ENCODE measurements around the gene PRDM16. TPM values are rescaled to one million over a fixed set of nuclear protein-coding genes. Genes with fewer than 3 reads are reported as not detected.

Gene PRDM16
- total RNA-seq, 1 donor: 6.5 TPM

- Histone ChIP-seq H3K27me3 (ENCODE audit: insufficient read depth, low read length) (no peaks in the 10 kb centered on the region), H3K27ac (ENCODE audit: low read depth, low read length) (no peak overlapping the region), H3K36me3 (ENCODE audit: insufficient read depth, low read length) (no peaks in the 10 kb centered on the region), H3K4me3 (ENCODE audit: insufficient read depth, low read length) (no peak overlapping the region), H3K4me1 (ENCODE audit: insufficient read depth, low read length) (no peaks in the 10 kb centered on the region), H3K79me2 (ENCODE audit: insufficient read depth, low read length) (no peaks in the 10 kb centered on the region), H3K4me2 (ENCODE audit: insufficient read depth, low read length) (no peak overlapping the region), H3K9me3 (ENCODE audit: low read depth, low read length) (no peaks in the 10 kb centered on the region), H4K20me1 (ENCODE audit: insufficient read depth, low read length) (peaks cover 6% of the 10 kb centered on the region), H2AFZ (ENCODE audit: low read length) (no peak overlapping the region)
- TF ChIP-seq, protein P1, sequence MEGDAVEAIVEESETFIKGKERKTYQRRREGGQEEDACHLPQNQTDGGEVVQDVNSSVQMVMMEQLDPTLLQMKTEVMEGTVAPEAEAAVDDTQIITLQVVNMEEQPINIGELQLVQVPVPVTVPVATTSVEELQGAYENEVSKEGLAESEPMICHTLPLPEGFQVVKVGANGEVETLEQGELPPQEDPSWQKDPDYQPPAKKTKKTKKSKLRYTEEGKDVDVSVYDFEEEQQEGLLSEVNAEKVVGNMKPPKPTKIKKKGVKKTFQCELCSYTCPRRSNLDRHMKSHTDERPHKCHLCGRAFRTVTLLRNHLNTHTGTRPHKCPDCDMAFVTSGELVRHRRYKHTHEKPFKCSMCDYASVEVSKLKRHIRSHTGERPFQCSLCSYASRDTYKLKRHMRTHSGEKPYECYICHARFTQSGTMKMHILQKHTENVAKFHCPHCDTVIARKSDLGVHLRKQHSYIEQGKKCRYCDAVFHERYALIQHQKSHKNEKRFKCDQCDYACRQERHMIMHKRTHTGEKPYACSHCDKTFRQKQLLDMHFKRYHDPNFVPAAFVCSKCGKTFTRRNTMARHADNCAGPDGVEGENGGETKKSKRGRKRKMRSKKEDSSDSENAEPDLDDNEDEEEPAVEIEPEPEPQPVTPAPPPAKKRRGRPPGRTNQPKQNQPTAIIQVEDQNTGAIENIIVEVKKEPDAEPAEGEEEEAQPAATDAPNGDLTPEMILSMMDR (IDR thresholded peaks at IDR 0.05; ENCODE audit: extremely low read depth, low read depth, low read length): no peak
- DNase-seq (ENCODE audit: insufficient read length, low spot score, missing footprints): no peak
These were observed 80.3 kb downstream of the PRDM16 start for GRCh38 chr1:3149277-3149676.

DNA sequence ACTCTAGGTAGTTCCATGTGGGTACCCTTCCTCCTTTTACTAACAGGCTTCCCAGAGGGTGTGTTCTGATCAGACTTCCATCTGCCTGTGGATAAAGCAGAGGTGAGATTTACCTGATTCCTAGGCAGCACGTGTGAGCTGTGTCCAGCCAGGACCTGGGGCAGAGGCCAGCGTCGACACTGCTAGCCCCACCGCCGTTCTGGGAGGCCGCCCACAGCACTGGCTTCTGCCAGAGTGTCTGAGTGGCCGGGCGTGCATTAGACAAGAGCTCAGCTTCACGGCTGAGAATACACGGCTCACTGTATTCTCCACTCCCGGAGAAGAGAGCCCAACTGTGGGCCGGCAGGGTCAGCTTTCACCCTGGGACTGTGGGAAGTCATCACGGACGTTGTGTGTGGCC, 82.5 kb downstream of the PRDM16 start:
- Histone ChIP-seq H3K4me1 (ENCODE audit: insufficient read depth, low read length) (no peaks in the 10 kb centered on the region), H3K9me3 (ENCODE audit: low read depth, low read length) (no peaks in the 10 kb centered on the region), H3K4me3 (ENCODE audit: insufficient read depth, low read length) (no peak overlapping the region), H3K4me2 (ENCODE audit: insufficient read depth, low read length) (no peak overlapping the region), H3K36me3 (ENCODE audit: insufficient read depth, low read length) (no peaks in the 10 kb centered on the region), H2AFZ (ENCODE audit: low read length) (no peak overlapping the region), H3K27ac (ENCODE audit: low read depth, low read length) (no peak overlapping the region), H4K20me1 (ENCODE audit: insufficient read depth, low read length) (peaks cover 6% of the 10 kb centered on the region), H3K27me3 (ENCODE audit: insufficient read depth, low read length) (no peaks in the 10 kb centered on the region), H3K79me2 (ENCODE audit: insufficient read depth, low read length) (no peaks in the 10 kb centered on the region)
- DNase-seq (ENCODE audit: insufficient read length, low spot score, missing footprints): no peak
- TF ChIP-seq, protein P1 (IDR thresholded peaks at IDR 0.05; ENCODE audit: extremely low read depth, low read depth, low read length): no peak

DNA sequence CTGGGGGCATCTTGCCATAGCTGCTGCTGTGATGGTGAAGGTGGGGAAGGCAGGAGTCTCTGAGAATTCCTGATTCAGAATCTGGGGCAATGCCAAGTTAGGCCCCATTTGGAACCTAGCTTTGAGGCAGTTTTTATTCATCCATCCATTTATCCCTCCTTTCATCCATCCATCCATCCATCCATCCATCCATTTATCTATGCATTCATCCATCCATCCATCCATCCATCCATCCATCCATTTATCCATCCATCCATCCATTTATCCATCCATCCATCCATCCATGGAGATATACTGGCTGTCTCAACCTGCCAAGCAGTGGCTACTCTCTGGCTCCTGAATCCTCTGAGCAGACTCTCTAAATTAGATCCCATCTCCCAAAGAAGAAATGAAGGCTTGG, 83.1 kb downstream of the PRDM16 start:
- Histone ChIP-seq H3K79me2 (ENCODE audit: insufficient read depth, low read length) (no peaks in the 10 kb centered on the region), H3K4me1 (ENCODE audit: insufficient read depth, low read length) (no peaks in the 10 kb centered on the region), H3K4me2 (ENCODE audit: insufficient read depth, low read length) (no peak overlapping the region), H3K27ac (ENCODE audit: low read depth, low read length) (no peak overlapping the region), H3K9me3 (ENCODE audit: low read depth, low read length) (no peaks in the 10 kb centered on the region), H2AFZ (ENCODE audit: low read length) (no peak overlapping the region), H3K27me3 (ENCODE audit: insufficient read depth, low read length) (no peaks in the 10 kb centered on the region), H3K4me3 (ENCODE audit: insufficient read depth, low read length) (no peak overlapping the region), H4K20me1 (ENCODE audit: insufficient read depth, low read length) (peaks cover 3% of the 10 kb centered on the region), H3K36me3 (ENCODE audit: insufficient read depth, low read length) (no peaks in the 10 kb centered on the region)
- no peak for DNase-seq (ENCODE audit: insufficient read length, low spot score, missing footprints)
- TF ChIP-seq, protein P1 (IDR thresholded peaks at IDR 0.05; ENCODE audit: extremely low read depth, low read depth, low read length): no peak

GRCh38 chr1:3153197-3153596, 84.2 kb downstream of the PRDM16 start:
- H3K27me3 ChIP-seq (ENCODE audit: insufficient read depth, low read length): no peaks in the 10 kb centered on the region
- DNase-seq (ENCODE audit: insufficient read length, low spot score, missing footprints): no peak
- H2AFZ ChIP-seq (ENCODE audit: low read length): no peak overlapping the region
- H3K4me3 ChIP-seq (ENCODE audit: insufficient read depth, low read length): no peak overlapping the region
- H3K4me1 ChIP-seq (ENCODE audit: insufficient read depth, low read length): no peaks in the 10 kb centered on the region
- H3K4me2 ChIP-seq (ENCODE audit: insufficient read depth, low read length): no peak overlapping the region
- H4K20me1 ChIP-seq (ENCODE audit: insufficient read depth, low read length): peaks cover 3% of the 10 kb centered on the region
- TF ChIP-seq, protein P1 (IDR thresholded peaks at IDR 0.05; ENCODE audit: extremely low read depth, low read depth, low read length): no peak
- H3K79me2 ChIP-seq (ENCODE audit: insufficient read depth, low read length): no peaks in the 10 kb centered on the region
- no peak overlapping the region for H3K27ac ChIP-seq (ENCODE audit: low read depth, low read length)
- H3K36me3 ChIP-seq (ENCODE audit: insufficient read depth, low read length): no peaks in the 10 kb centered on the region
- H3K9me3 ChIP-seq (ENCODE audit: low read depth, low read length): no peaks in the 10 kb centered on the region

Measured in osteoblast (primary cell).